Activated CD4-positive, alpha-beta T cell treated with anti-CD3 and anti-CD28 coated beads, Interleukin-2, amount 10 ng/mL, durations not matched to agents 7 days and 5 days (primary cell): ENCODE results near the gene SOX30. TPM values are rescaled to one million over a fixed set of nuclear protein-coding genes. Genes with fewer than 3 reads are reported as not detected.

Experiments
- CTCF ChIA-PET: fragments of 350-600 bp; sonication (Branson Sonifier 250); formaldehyde crosslinking; loops from one replicate; lab custom pipeline; 2021; ENCODE audit warnings: antibody characterized with exemption; lab: Charles Lee
- POLR2A ChIA-PET: fragments of 350-600 bp; sonication (Branson Sonifier 250); formaldehyde crosslinking; loops from one replicate; lab custom pipeline; 2021; ENCODE audit warnings: antibody characterized with exemption; lab: Charles Lee
- DNase-seq: peaks from one replicate; pipeline ENCODE4 v3.0.0-alpha.2; 2020
- H3K27ac Mint-ChIP-seq: one replicate; pipeline ENCODE4 v1.8.0; 2021; ENCODE audit warnings: mild to moderate bottlenecking, moderate library complexity, mixed read lengths
- H3K27me3 Mint-ChIP-seq: one replicate; pipeline ENCODE4 v1.8.0; 2021; ENCODE audit warnings: mixed read lengths
- H3K36me3 Mint-ChIP-seq: one replicate; pipeline ENCODE4 v1.8.0; 2021; ENCODE audit warnings: low read depth, mixed read lengths
- H3K4me1 Mint-ChIP-seq: one replicate; pipeline ENCODE4 v1.8.0; 2021; ENCODE audit warnings: mixed read lengths
- H3K4me3 Mint-ChIP-seq: one replicate; pipeline ENCODE4 v1.8.0; 2021; ENCODE audit warnings: mild to moderate bottlenecking, moderate library complexity, mixed read lengths
- H3K9me3 Mint-ChIP-seq: one replicate; pipeline ENCODE4 v1.8.0; 2021; ENCODE audit warnings: mixed read lengths
- total RNA-seq, 2 experiments: library from RNA; stranded (reverse); gene quantifications; one replicate each; pipeline ENCODE4 v1.2.3, GENCODE V29; 2021

The SOX30 gene
- total RNA-seq, 2 experiments from 2014 or later, result 0.10 TPM; not detected in 1

- Mint-ChIP-seq H3K36me3 (peaks cover 12% of the 10 kb centered on the region), H3K4me3 (no peak overlapping the region), H3K4me1 (peaks cover 96% of the 10 kb centered on the region), H3K9me3 (peaks cover 8% of the 10 kb centered on the region), H3K27me3 (no peaks in the 10 kb centered on the region), H3K27ac (peak overlapping the region; percentile 25)
- ChIA-PET POLR2A (no interaction called here), CTCF (interaction anchor here (0.7 kb wide), 1 partner anchor 78 kb away, joined by 3 read pairs; no protein-coding TSS in a partner anchor)
- no peak for DNase-seq
Measured at GRCh38 chr5:157599565-157599964, 52.7 kb downstream of the SOX30 start.

GRCh38 chr5:157598350-157598936 is 53.8 kb downstream of the SOX30 start:
- POLR2A ChIA-PET, result no interaction called here
- Mint-ChIP-seq H3K27ac (peak overlapping the region; percentile 66), H3K27me3 (no peaks in the 10 kb centered on the region), H3K36me3 (peaks cover 13% of the 10 kb centered on the region), H3K4me3 (no peak overlapping the region), H3K9me3 (peaks cover 8% of the 10 kb centered on the region), H3K4me1 (peaks cover 96% of the 10 kb centered on the region)
- CTCF ChIA-PET, result interaction anchor here (0.7 to 1.6 kb wide), 2 partner anchors 27 to 29 kb away, joined by 3 read pairs; no protein-coding TSS in a partner anchor
- no peak for DNase-seq

GRCh38 chr5:157597277-157597676 is 55.0 kb downstream of the SOX30 start:
- Mint-ChIP-seq H3K27me3 (no peaks in the 10 kb centered on the region), H3K4me1 (peaks cover 96% of the 10 kb centered on the region), H3K9me3 (peaks cover 8% of the 10 kb centered on the region), H3K4me3 (no peak overlapping the region), H3K36me3 (peaks cover 17% of the 10 kb centered on the region), H3K27ac (peak overlapping the region; percentile 85)
- ChIA-PET POLR2A (interaction anchor here (1.4 kb wide), 1 partner anchor 27 kb away, joined by 4 read pairs; no protein-coding TSS in a partner anchor), CTCF (interaction anchor here (1.0 to 3.5 kb wide), 9 partner anchors 8 to 146 kb away, joined by 3 to 30 read pairs (median 8); partner anchors contain the start of gene LSM11)
- DNase-seq, result no peak

GRCh38 chr5:157596487-157596886 is 55.8 kb downstream of the SOX30 start:
- Mint-ChIP-seq H3K27me3 (no peaks in the 10 kb centered on the region), H3K9me3 (peaks cover 14% of the 10 kb centered on the region), H3K27ac (peak overlapping the region; percentile 85), H3K4me1 (peaks cover 96% of the 10 kb centered on the region), H3K36me3 (peaks cover 19% of the 10 kb centered on the region), H3K4me3 (no peak overlapping the region)
- CTCF ChIA-PET, result interaction anchor here (0.8 to 3.5 kb wide), 11 partner anchors 9 to 195 kb away, joined by 3 to 30 read pairs (median 7); partner anchors contain the start of gene LSM11
- DNase-seq, result peak; percentile 51
- POLR2A ChIA-PET, result interaction anchor here (1.4 kb wide), 1 partner anchor 26 kb away, joined by 4 read pairs; no protein-coding TSS in a partner anchor

- Mint-ChIP-seq H3K36me3 (peaks cover 19% of the 10 kb centered on the region), H3K4me1 (peaks cover 81% of the 10 kb centered on the region), H3K4me3 (no peak overlapping the region), H3K9me3 (peaks cover 14% of the 10 kb centered on the region), H3K27ac (peak overlapping the region; percentile 13), H3K27me3 (no peaks in the 10 kb centered on the region)
- ChIA-PET POLR2A (interaction anchor here (0.5 kb wide), 1 partner anchor 9 kb away, joined by 3 read pairs; no protein-coding TSS in a partner anchor), CTCF (interaction anchor here (1.0 to 3.5 kb wide), 7 partner anchors 9 to 55 kb away, joined by 3 to 30 read pairs (median 5); no protein-coding TSS in a partner anchor)
- no peak for DNase-seq
Measured at GRCh38 chr5:157594675-157595459, 57.4 kb downstream of the SOX30 start.

GRCh38 chr5:157594257-157594656 is 58.0 kb downstream of the SOX30 start:
- Mint-ChIP-seq H3K27ac (peak overlapping the region; percentile 13), H3K36me3 (peaks cover 19% of the 10 kb centered on the region), H3K27me3 (no peaks in the 10 kb centered on the region), H3K4me1 (peaks cover 78% of the 10 kb centered on the region), H3K4me3 (no peak overlapping the region), H3K9me3 (peaks cover 13% of the 10 kb centered on the region)
- POLR2A ChIA-PET, result interaction anchor here (0.5 kb wide), 1 partner anchor 10 kb away, joined by 3 read pairs; no protein-coding TSS in a partner anchor
- CTCF ChIA-PET, result interaction anchor here (1.2 to 3.5 kb wide), 7 partner anchors 9 to 70 kb away, joined by 3 to 30 read pairs (median 5); no protein-coding TSS in a partner anchor
- no peak for DNase-seq

GRCh38 chr5:157593052-157593757 is 59.0 kb downstream of the SOX30 start:
- Mint-ChIP-seq H3K9me3 (peaks cover 9% of the 10 kb centered on the region), H3K27ac (peak overlapping the region; percentile 48), H3K27me3 (no peaks in the 10 kb centered on the region), H3K4me1 (peaks cover 67% of the 10 kb centered on the region), H3K36me3 (peaks cover 14% of the 10 kb centered on the region), H3K4me3 (no peak overlapping the region)
- ChIA-PET CTCF (interaction anchor here (0.6 to 2.6 kb wide), 7 partner anchors 10 to 418 kb away, joined by 3 to 9 read pairs (median 3); no protein-coding TSS in a partner anchor), POLR2A (no interaction called here)
- no peak for DNase-seq

- peaks cover 61% of the 10 kb centered on the region for H3K4me1 Mint-ChIP-seq
- POLR2A ChIA-PET, result no interaction called here
Measured at GRCh38 chr5:157592594-157592993, 59.6 kb downstream of the SOX30 start.

GRCh38 chr5:157590478-157590877 is 61.8 kb downstream of the SOX30 start:
- peaks cover 11% of the 10 kb centered on the region for H3K36me3 Mint-ChIP-seq
- H3K9me3 Mint-ChIP-seq, result peaks cover 13% of the 10 kb centered on the region
- CTCF ChIA-PET, result no interaction called here
- H3K27ac Mint-ChIP-seq, result no peak overlapping the region
- peaks cover 40% of the 10 kb centered on the region for H3K4me1 Mint-ChIP-seq
- POLR2A ChIA-PET, result no interaction called here
- no peaks in the 10 kb centered on the region for H3K27me3 Mint-ChIP-seq
- H3K4me3 Mint-ChIP-seq, result no peak overlapping the region
- no peak for DNase-seq

More at GRCh38 chr5:157592594-157592993, 59.6 kb downstream of the SOX30 start:
- CTCF ChIA-PET, result interaction anchor here (1.2 to 2.6 kb wide), 3 partner anchors 15 to 126 kb away, joined by 3 to 9 read pairs (median 3); no protein-coding TSS in a partner anchor
- Mint-ChIP-seq H3K9me3 (peaks cover 12% of the 10 kb centered on the region), H3K27ac (peak overlapping the region; percentile 78), H3K4me3 (no peak overlapping the region), H3K36me3 (peaks cover 11% of the 10 kb centered on the region), H3K27me3 (no peaks in the 10 kb centered on the region)
- DNase-seq, result no peak

GRCh38 chr5:157584628-157585027 is 67.6 kb downstream of the SOX30 start:
- Mint-ChIP-seq H3K27ac (no peak overlapping the region), H3K9me3 (peaks cover 14% of the 10 kb centered on the region), H3K4me1 (peaks cover 38% of the 10 kb centered on the region), H3K27me3 (no peaks in the 10 kb centered on the region), H3K36me3 (peaks cover 4% of the 10 kb centered on the region), H3K4me3 (no peak overlapping the region)
- POLR2A ChIA-PET, result no interaction called here
- CTCF ChIA-PET, result interaction anchor here (1.5 to 1.6 kb wide), 2 partner anchors 14 to 31 kb away, joined by 4 read pairs; no protein-coding TSS in a partner anchor
- DNase-seq, result no peak

GRCh38 chr5:157582731-157583620 is 69.3 kb downstream of the SOX30 start:
- H3K4me1 Mint-ChIP-seq, result peaks cover 52% of the 10 kb centered on the region
- peaks cover 14% of the 10 kb centered on the region for H3K9me3 Mint-ChIP-seq
- ChIA-PET POLR2A (no interaction called here), CTCF (interaction anchor here (1.1 to 1.6 kb wide), 6 partner anchors 11 to 160 kb away, joined by 3 to 5 read pairs (median 4); no protein-coding TSS in a partner anchor)
- peaks cover 7% of the 10 kb centered on the region for H3K36me3 Mint-ChIP-seq
- H3K27ac Mint-ChIP-seq, result peak overlapping the region; percentile 70
- H3K4me3 Mint-ChIP-seq, result peak overlapping the region; percentile 5
- no peak for DNase-seq
- no peaks in the 10 kb centered on the region for H3K27me3 Mint-ChIP-seq
